Uterus (tissue), 2 donors: ENCODE data around the gene CDKN2A.

Experiments used
- POLR2A ChIP-seq, 2 donors: fragments of 450-650 bp; IDR thresholded peaks; one replicate each; pipeline ENCODE4 v1.6.1; 2016; ENCODE audit warnings: antibody characterized with exemption in 2 of 2, mild to moderate bottlenecking in 1 of 2, moderate library complexity in 1 of 2
- TF ChIP-seq, protein P1 (sequence below), 4 experiments: fragments of 200-600 bp in 2 of 4; fragments of 450-650 bp in 2 of 4; sonication (generic) in 2 of 4; IDR thresholded peaks; one replicate each; pipeline ENCODE4 v1.5.1; 2016 to 2019; ENCODE audit warnings: antibody characterized with exemption in 4 of 4, mild to moderate bottlenecking in 2 of 4, moderate library complexity in 1 of 4

DNA sequence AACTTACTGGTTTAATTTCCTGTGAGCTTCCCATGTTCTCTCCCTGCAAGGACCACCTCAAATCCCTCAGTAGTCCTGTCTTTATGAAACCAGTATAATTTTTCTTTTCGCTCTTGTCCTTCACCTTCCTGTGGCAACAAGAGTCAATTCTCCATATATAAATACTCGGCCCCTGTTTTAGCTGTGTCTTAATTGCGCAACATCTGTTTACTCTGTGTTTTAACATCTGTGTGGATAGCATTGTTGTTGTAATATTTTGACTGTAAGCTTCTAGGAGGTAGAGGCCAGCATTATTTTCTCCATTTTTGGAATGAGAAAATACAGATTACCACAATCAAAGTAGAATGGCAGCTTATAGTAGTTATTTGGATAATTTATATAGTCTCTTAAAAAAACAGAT, 45.1 kb upstream of the CDKN2A start:
- TF ChIP-seq, protein P1, sequence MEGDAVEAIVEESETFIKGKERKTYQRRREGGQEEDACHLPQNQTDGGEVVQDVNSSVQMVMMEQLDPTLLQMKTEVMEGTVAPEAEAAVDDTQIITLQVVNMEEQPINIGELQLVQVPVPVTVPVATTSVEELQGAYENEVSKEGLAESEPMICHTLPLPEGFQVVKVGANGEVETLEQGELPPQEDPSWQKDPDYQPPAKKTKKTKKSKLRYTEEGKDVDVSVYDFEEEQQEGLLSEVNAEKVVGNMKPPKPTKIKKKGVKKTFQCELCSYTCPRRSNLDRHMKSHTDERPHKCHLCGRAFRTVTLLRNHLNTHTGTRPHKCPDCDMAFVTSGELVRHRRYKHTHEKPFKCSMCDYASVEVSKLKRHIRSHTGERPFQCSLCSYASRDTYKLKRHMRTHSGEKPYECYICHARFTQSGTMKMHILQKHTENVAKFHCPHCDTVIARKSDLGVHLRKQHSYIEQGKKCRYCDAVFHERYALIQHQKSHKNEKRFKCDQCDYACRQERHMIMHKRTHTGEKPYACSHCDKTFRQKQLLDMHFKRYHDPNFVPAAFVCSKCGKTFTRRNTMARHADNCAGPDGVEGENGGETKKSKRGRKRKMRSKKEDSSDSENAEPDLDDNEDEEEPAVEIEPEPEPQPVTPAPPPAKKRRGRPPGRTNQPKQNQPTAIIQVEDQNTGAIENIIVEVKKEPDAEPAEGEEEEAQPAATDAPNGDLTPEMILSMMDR (IDR thresholded peaks at IDR 0.05) = no peak
- no peak for TF ChIP-seq POLR2A (IDR thresholded peaks at IDR 0.05)
